ENCODE results near the gene ABCF3.

Gene ABCF3

GRCh38 chr3:184185461-184186183, 377 bp upstream of the ABCF3 start:
- peaks cover 97% of the 10 kb centered on the region for H3K36me3 Mint-ChIP-seq (ENCODE audit: low read depth)
- intact Hi-C loops (cut with micrococcal nuclease), result loop anchor here (1.0 to 5.0 kb wide), 4 partner anchors 8 to 112 kb away; partner anchors contain the start of genes AP2M1, EIF2B5 and PSMD2

GRCh38 chr3:184186902-184187207, 856 bp downstream of the ABCF3 start:
- H3K9me3 Mint-ChIP-seq, result no peaks in the 10 kb centered on the region
- intact Hi-C loops (cut with micrococcal nuclease), result loop anchor here (1.0 to 5.0 kb wide), 3 partner anchors 13 to 110 kb away; partner anchors contain the start of genes AP2M1, EIF2B5 and PSMD2
- peak overlapping the region; percentile 94 for H3K27ac Mint-ChIP-seq
- H3K27me3 Mint-ChIP-seq, result no peaks in the 10 kb centered on the region
- H3K4me3 Mint-ChIP-seq, result peak overlapping the region; percentile 96
- H3K4me1 Mint-ChIP-seq (ENCODE audit: low read depth), result peaks cover 65% of the 10 kb centered on the region
- peaks cover 97% of the 10 kb centered on the region for H3K36me3 Mint-ChIP-seq (ENCODE audit: low read depth)

More at GRCh38 chr3:184185461-184186183, 377 bp upstream of the ABCF3 start:
- Mint-ChIP-seq H3K27me3 (no peaks in the 10 kb centered on the region), H3K4me3 (peak overlapping the region; percentile 96), H3K9me3 (no peaks in the 10 kb centered on the region), H3K4me1 (ENCODE audit: low read depth) (peaks cover 77% of the 10 kb centered on the region), H3K27ac (peak overlapping the region; percentile 94)

DNA sequence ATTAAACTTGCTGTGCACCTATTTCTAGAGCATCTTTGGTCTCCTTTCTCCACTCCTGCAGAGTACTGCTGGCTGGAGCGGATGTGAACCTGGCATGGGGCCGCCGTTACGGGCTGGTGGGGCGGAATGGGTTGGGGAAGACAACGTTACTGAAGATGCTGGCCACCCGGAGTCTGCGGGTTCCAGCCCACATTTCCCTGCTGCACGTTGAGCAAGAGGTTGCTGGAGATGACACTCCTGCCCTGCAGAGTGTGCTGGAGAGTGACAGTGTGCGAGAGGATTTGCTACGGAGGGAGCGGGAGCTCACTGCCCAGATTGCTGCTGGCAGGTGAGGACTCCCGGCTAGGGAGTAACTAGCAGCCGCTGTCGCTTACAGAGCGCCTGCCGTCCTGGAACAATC, 2.1 kb downstream of the ABCF3 start:
- Mint-ChIP-seq H3K4me3 (no peak overlapping the region), H3K27ac (no peak overlapping the region), H3K27me3 (no peaks in the 10 kb centered on the region), H3K9me3 (no peaks in the 10 kb centered on the region), H3K36me3 (ENCODE audit: low read depth) (peaks cover 97% of the 10 kb centered on the region), H3K4me1 (ENCODE audit: low read depth) (peaks cover 58% of the 10 kb centered on the region)
- intact Hi-C loops (cut with micrococcal nuclease), result loop anchor here (5.0 kb wide), 1 partner anchor 109 kb away; the partner anchor contains the start of gene PSMD2

- Mint-ChIP-seq H3K9me3 (no peaks in the 10 kb centered on the region), H3K27me3 (no peaks in the 10 kb centered on the region), H3K4me1 (ENCODE audit: low read depth) (peaks cover 45% of the 10 kb centered on the region), H3K4me3 (no peak overlapping the region), H3K36me3 (ENCODE audit: low read depth) (peaks cover 97% of the 10 kb centered on the region), H3K27ac (no peak overlapping the region)
- intact Hi-C loops (cut with micrococcal nuclease), result loop anchor here (5.0 kb wide), 1 partner anchor 108 kb away; the partner anchor contains the start of gene PSMD2
Measured at GRCh38 chr3:184189421-184189820, 3.4 kb downstream of the ABCF3 start.

DNA sequence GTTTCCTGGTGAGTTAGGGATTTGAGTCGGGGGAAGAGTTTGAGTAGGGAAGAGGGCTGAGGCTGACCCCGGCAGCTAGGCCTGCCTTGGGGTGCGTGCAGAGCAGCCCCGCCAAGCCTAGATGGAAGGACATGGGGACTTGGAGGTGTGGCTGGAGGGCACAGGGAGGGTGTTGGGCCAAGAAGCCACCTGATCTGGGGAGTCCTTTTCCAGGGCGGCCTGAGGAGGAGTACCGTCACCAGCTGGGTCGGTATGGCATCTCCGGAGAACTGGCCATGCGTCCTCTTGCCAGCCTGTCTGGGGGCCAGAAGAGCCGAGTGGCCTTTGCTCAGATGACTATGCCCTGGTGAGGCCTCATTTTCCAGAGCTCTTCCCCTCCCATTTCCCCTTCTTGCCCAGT, 6.9 kb downstream of the ABCF3 start:
- intact Hi-C loops (cut with micrococcal nuclease), result no loop called here
- Mint-ChIP-seq H3K27ac (no peak overlapping the region), H3K4me3 (no peak overlapping the region), H3K9me3 (no peaks in the 10 kb centered on the region), H3K4me1 (ENCODE audit: low read depth) (peaks cover 18% of the 10 kb centered on the region), H3K27me3 (no peaks in the 10 kb centered on the region), H3K36me3 (ENCODE audit: low read depth) (peaks cover 85% of the 10 kb centered on the region)

GRCh38 chr3:184193991-184194539, 8.1 kb downstream of the ABCF3 start:
- peaks cover 6% of the 10 kb centered on the region for H3K4me1 Mint-ChIP-seq (ENCODE audit: low read depth)
- no peaks in the 10 kb centered on the region for H3K9me3 Mint-ChIP-seq
- H3K27me3 Mint-ChIP-seq, result no peaks in the 10 kb centered on the region
- H3K27ac Mint-ChIP-seq, result no peak overlapping the region
- no peak overlapping the region for H3K4me3 Mint-ChIP-seq
- peaks cover 73% of the 10 kb centered on the region for H3K36me3 Mint-ChIP-seq (ENCODE audit: low read depth)
- intact Hi-C loops (cut with micrococcal nuclease), result no loop called here

GRCh38 chr3:184196536-184196935, 10.5 kb downstream of the ABCF3 start:
- no peaks in the 10 kb centered on the region for H3K27me3 Mint-ChIP-seq
- intact Hi-C loops (cut with micrococcal nuclease), result no loop called here
- H3K4me1 Mint-ChIP-seq (ENCODE audit: low read depth), result no peaks in the 10 kb centered on the region
- H3K27ac Mint-ChIP-seq, result no peak overlapping the region
- H3K4me3 Mint-ChIP-seq, result no peak overlapping the region
- peaks cover 48% of the 10 kb centered on the region for H3K36me3 Mint-ChIP-seq (ENCODE audit: low read depth)
- H3K9me3 Mint-ChIP-seq, result no peaks in the 10 kb centered on the region

GRCh38 chr3:184198509-184198908, 12.5 kb downstream of the ABCF3 start:
- intact Hi-C loops (cut with micrococcal nuclease), result no loop called here
- Mint-ChIP-seq H3K27ac (no peak overlapping the region), H3K27me3 (peaks cover 4% of the 10 kb centered on the region), H3K4me3 (no peak overlapping the region), H3K4me1 (ENCODE audit: low read depth) (no peaks in the 10 kb centered on the region), H3K36me3 (ENCODE audit: low read depth) (peaks cover 29% of the 10 kb centered on the region), H3K9me3 (no peaks in the 10 kb centered on the region)

GRCh38 chr3:184200825-184201224, 14.8 kb downstream of the ABCF3 start:
- Mint-ChIP-seq H3K4me1 (ENCODE audit: low read depth) (no peaks in the 10 kb centered on the region), H3K27me3 (peaks cover 11% of the 10 kb centered on the region), H3K27ac (no peak overlapping the region), H3K4me3 (no peak overlapping the region), H3K9me3 (no peaks in the 10 kb centered on the region), H3K36me3 (ENCODE audit: low read depth) (peaks cover 5% of the 10 kb centered on the region)
- intact Hi-C loops (cut with micrococcal nuclease), result no loop called here

DNA sequence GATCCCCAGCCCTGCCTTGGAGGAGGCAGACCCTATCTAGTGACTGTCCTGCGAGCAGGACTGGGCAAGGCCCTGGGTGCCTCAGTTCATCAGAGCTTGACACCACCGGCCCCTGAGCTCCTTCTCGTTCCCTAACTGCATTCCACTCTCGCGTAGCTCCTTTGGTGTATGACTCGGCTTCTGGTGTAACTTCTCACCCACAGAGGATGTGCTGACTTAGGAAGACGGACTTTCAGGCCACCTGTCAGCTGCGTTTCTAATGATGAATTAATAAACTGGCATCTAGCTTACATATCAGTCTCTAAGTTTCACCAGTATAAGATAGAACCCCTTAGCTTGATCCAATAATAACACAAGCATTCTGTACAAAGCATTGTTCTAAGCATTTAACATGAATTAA, 17.5 kb downstream of the ABCF3 start:
- Mint-ChIP-seq H3K9me3 (no peaks in the 10 kb centered on the region), H3K4me3 (no peak overlapping the region), H3K27ac (no peak overlapping the region), H3K27me3 (peaks cover 21% of the 10 kb centered on the region), H3K36me3 (ENCODE audit: low read depth) (no peaks in the 10 kb centered on the region), H3K4me1 (ENCODE audit: low read depth) (peaks cover 5% of the 10 kb centered on the region)
- intact Hi-C loops (cut with micrococcal nuclease), result no loop called here

DNA sequence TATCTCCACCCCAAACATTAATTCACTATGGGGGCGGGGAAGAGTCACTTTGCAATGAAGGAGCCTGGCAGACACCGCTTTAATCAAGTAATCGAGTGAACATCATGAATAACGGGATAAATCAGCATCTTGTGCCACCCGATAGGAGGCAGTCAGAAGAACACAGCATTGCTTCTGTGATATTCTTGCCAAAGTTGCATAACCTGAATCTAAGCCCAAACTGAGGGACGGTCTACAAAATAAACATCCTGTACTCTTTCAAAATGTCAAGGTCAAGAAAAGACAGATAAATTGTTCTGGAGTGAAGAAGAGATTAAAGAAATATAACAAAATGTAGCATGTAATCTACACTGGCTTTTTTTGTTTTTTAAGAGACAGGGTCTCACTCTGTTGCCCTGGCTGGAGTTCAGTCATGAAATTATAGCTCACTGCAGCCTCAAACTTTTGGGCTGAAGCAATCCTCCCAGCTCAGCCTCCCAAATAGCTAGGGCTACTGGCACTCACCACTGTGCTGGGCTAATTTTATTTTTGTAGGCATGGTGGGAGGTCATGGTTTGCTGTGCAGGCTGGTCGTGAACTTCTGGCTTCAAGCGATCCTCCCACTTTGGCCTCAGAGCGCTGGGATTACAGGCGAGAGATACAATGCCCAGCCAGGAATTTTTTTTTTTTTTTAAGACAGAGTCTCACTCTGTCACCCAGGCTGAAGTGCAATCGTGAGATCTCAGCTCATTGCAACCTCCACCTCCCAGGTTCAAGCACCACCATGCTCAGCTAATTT, 23.3 kb downstream of the ABCF3 start:
- no peaks in the 10 kb centered on the region for H3K9me3 Mint-ChIP-seq
- no peak overlapping the region for H3K4me3 Mint-ChIP-seq
- peaks cover 25% of the 10 kb centered on the region for H3K27me3 Mint-ChIP-seq
- intact Hi-C loops (cut with micrococcal nuclease), result no loop called here
- no peaks in the 10 kb centered on the region for H3K36me3 Mint-ChIP-seq (ENCODE audit: low read depth)
- H3K27ac Mint-ChIP-seq, result no peak overlapping the region
- peaks cover 5% of the 10 kb centered on the region for H3K4me1 Mint-ChIP-seq (ENCODE audit: low read depth)

DNA sequence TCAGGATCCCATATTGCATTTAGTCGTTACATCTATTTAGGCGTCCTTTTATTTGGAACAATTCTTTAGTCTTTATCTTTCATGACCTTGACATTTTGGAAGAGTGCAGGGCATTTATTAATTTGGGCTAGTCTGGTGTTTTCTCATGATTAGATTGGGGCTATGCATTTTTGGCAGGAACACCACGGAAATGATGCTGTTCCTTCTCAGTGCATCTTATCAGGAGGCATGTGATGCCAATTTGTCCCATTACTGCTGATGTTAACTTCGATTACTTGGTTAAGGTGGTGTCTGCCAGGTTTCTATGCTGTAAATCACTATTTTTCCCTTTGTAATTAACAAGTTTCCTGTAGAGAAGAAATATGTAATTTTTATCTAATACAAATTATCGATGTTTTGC, 25.3 kb downstream of the ABCF3 start:
- Mint-ChIP-seq H3K27ac (no peak overlapping the region), H3K27me3 (peaks cover 27% of the 10 kb centered on the region), H3K4me3 (no peak overlapping the region), H3K36me3 (ENCODE audit: low read depth) (no peaks in the 10 kb centered on the region), H3K4me1 (ENCODE audit: low read depth) (peaks cover 5% of the 10 kb centered on the region), H3K9me3 (no peaks in the 10 kb centered on the region)
- intact Hi-C loops (cut with micrococcal nuclease), result no loop called here

- no peak overlapping the region for H3K4me3 Mint-ChIP-seq
- H3K27me3 Mint-ChIP-seq, result peaks cover 23% of the 10 kb centered on the region
- no peaks in the 10 kb centered on the region for H3K36me3 Mint-ChIP-seq (ENCODE audit: low read depth)
- no peak overlapping the region for H3K27ac Mint-ChIP-seq
- intact Hi-C loops (cut with micrococcal nuclease), result no loop called here
- H3K4me1 Mint-ChIP-seq (ENCODE audit: low read depth), result peaks cover 4% of the 10 kb centered on the region
- no peaks in the 10 kb centered on the region for H3K9me3 Mint-ChIP-seq
Measured at GRCh38 chr3:184211718-184212117, 25.7 kb downstream of the ABCF3 start.

DNA sequence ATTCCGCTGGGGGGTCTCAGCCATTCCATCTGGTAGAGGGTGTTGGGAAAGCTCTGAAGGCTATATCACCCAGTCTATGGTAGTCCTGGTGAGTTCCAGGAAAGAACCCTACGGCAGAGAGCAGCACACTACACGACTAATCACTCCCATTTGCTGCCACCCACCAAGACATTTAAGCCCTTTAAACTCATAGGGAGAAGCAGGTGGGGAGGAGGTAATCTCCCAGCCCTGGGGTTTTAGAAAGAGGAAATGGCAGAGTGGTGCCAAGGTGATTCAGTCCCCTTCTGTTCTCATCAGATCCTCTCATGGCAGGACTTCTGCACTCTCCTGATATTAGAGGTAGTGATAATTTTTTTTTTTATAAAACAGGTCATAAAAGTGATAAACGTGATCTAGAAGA, 32.8 kb downstream of the ABCF3 start:
- Mint-ChIP-seq H3K9me3 (no peaks in the 10 kb centered on the region), H3K4me3 (no peak overlapping the region), H3K27me3 (peaks cover 32% of the 10 kb centered on the region)

More for the DNA sequence above, 32.8 kb downstream of the ABCF3 start:
- Mint-ChIP-seq H3K27ac (no peak overlapping the region), H3K4me1 (ENCODE audit: low read depth) (no peaks in the 10 kb centered on the region), H3K36me3 (ENCODE audit: low read depth) (no peaks in the 10 kb centered on the region)
- intact Hi-C loops (cut with micrococcal nuclease), result no loop called here

Data from dendritic cell treated with granulocyte-macrophage colony-stimulating factor and Interleukin-4, amounts not matched to agents 40 ng/mL and 50 ng/mL, for 4 days (primary cell).